Measurements from ENCODE around the gene TP53INP2.
"Not testable (repeated sequence)": the region's sequence is repeated elsewhere in the genome, so short reads cannot be mapped to it uniquely, and the experiment has no call there.

GRCh38 chr20:34722560-34722959, 18.4 kb downstream of the TP53INP2 start:
- not testable (repeated sequence) for TF ChIP-seq CTCF (IDR thresholded peaks at IDR 0.05); POLR2AphosphoS5 (IDR thresholded peaks at IDR 0.05; ENCODE audit: low read depth, low read length); TEAD4 (IDR thresholded peaks at IDR 0.05; ENCODE audit: borderline replicate concordance, insufficient read depth); GATA2 (CRISPR knock-in tag; IDR thresholded peaks at IDR 0.05); TAF1 (IDR thresholded peaks at IDR 0.05; ENCODE audit: borderline replicate concordance, low read depth, low read length); FOXJ3 (CRISPR knock-in tag; IDR thresholded peaks at IDR 0.05); FOXM1 (IDR thresholded peaks at IDR 0.05; ENCODE audit: low read depth); GABPA (IDR thresholded peaks at IDR 0.05; ENCODE audit: low read depth); SMC3 (IDR thresholded peaks at IDR 0.05; ENCODE audit: low read depth, low read length); YY1 (IDR thresholded peaks at IDR 0.05; ENCODE audit: low read depth); EZH2phosphoT487 (IDR thresholded peaks at IDR 0.05; ENCODE audit: borderline replicate concordance, low read depth); USF2 (IDR thresholded peaks at IDR 0.05; ENCODE audit: borderline replicate concordance, low read depth, low read length); MXI1 (IDR thresholded peaks at IDR 0.05; ENCODE audit: low read depth, low read length); TCF12 (IDR thresholded peaks at IDR 0.05)
